HepG2 (cell line): ENCODE results near the gene PRKCZ. TPM values are rescaled to one million over a fixed set of nuclear protein-coding genes. Genes with fewer than 3 reads are reported as not detected.

Experiments used
- ATAC-seq: fragments of 200-7000 bp; cut with Tn5 transposase; 3 replicates; pipeline ENCODE4 v1.9.1; 2020; ENCODE audit warnings: mild to moderate bottlenecking, moderate library complexity
- BruUV-seq: library from RNA; stranded (reverse); fragments of 400-500 nt; replicated peaks from 2 replicates; lab custom pipeline; 2021; lab: Mats Ljungman, UMichigan
- CTCF ChIA-PET: fragments of 300-600 bp; formaldehyde crosslinking; extraction: SDS; loops from one replicate; lab custom pipeline; 2021; ENCODE audit warnings: low total read pairs, inconsistent platforms, low intra/inter-chr PET ratio; lab: Yijun Ruan, JAX
- POLR2A ChIA-PET: fragments of 350-600 bp; sonication (Branson Sonifier 250); formaldehyde crosslinking; loops from one replicate; lab custom pipeline; 2020; ENCODE audit warnings: antibody characterized with exemption, inconsistent platforms; lab: Yijun Ruan, JAX
- DNase-seq: peaks from one replicate; pipeline ENCODE4 v3.0.0-alpha.2; 2015; ENCODE audit warnings: low spot score
- FAIRE-seq: peaks from 3 replicates; lab custom pipeline; 2011; peaks lifted over from hg19 to GRCh38; lab: Jason Lieb, UNC
- H2AFZ ChIP-seq: one replicate; pipeline ENCODE4 v1.6.1; 2011; ENCODE audit warnings: low read length, inconsistent platforms
- H3K27ac ChIP-seq: fragments of 300-600 bp; 3 replicates; pipeline ENCODE4 v1.8.0; 2011; ENCODE audit warnings: mixed run types, mild to moderate bottlenecking, mixed read lengths, low read length, inconsistent platforms; ENCODE audit not compliant: insufficient read depth; ENCODE audit errors: extremely low read length
- H3K27me3 ChIP-seq, 2 experiments: fragments of 200-600 bp in 1 of 2; 2 replicates in 1 of 2; 3 replicates in 1 of 2; pipeline versions ENCODE4 v1.6.0 to v1.8.0; 2011; ENCODE audit warnings: low read length in 2 of 2, mild to moderate bottlenecking in 2 of 2, moderate library complexity in 2 of 2, inconsistent platforms in 1 of 2; ENCODE audit not compliant: insufficient read depth in 2 of 2, control insufficient read depth in 1 of 2
- H3K36me3 ChIP-seq, 2 experiments: fragments of 200-600 bp in 1 of 2; replicated peaks in 1 of 2; 2 replicates in 1 of 2; 3 replicates in 1 of 2; pipeline versions ENCODE4 v1.5.1 to v1.8.0; 2011; ENCODE audit warnings: low read length in 2 of 2, inconsistent platforms in 1 of 2; ENCODE audit not compliant: insufficient read depth in 2 of 2, control insufficient read depth in 1 of 2
- H3K4me1 ChIP-seq: 2 replicates; pipeline ENCODE4 v1.5.1; 2012; ENCODE audit warnings: low read length, inconsistent platforms; ENCODE audit not compliant: insufficient read depth
- H3K4me2 ChIP-seq: 2 replicates; pipeline ENCODE4 v1.6.0; 2011; ENCODE audit warnings: low read depth, low read length, inconsistent platforms
- H3K4me3 ChIP-seq, 3 experiments: fragments of 200-600 bp in 1 of 3; sonication (generic), shearing (Covaris generic) in 1 of 3; replicated peaks in 1 of 3; 2 replicates each; pipeline ENCODE4 v1.5.1; 2011 to 2016; ENCODE audit warnings: low read length in 3 of 3, inconsistent platforms in 2 of 3, low read depth in 2 of 3, mild to moderate bottlenecking in 2 of 3, control low read depth in 1 of 3, mixed read lengths in 1 of 3; ENCODE audit not compliant: insufficient read depth in 1 of 3
- H3K79me2 ChIP-seq: one replicate; pipeline ENCODE4 v1.6.1; 2011; ENCODE audit warnings: low read length, inconsistent platforms; ENCODE audit not compliant: insufficient read depth
- H3K9ac ChIP-seq: 2 replicates; pipeline ENCODE4 v1.6.0; 2011; ENCODE audit warnings: mild to moderate bottlenecking, low read depth, low read length, inconsistent platforms; ENCODE audit not compliant: insufficient read depth
- H3K9me3 ChIP-seq: 2 replicates; pipeline ENCODE4 v1.5.1; 2012; ENCODE audit warnings: mild to moderate bottlenecking, low read length
- H4K20me1 ChIP-seq: 2 replicates; pipeline ENCODE4 v1.6.0; 2011; ENCODE audit warnings: inconsistent platforms, mild to moderate bottlenecking, low read length, moderate library complexity; ENCODE audit not compliant: insufficient read depth
- ATAD3A ChIP-seq: sonication (generic); formaldehyde crosslinking; IDR thresholded peaks from 2 replicates; pipeline ENCODE4 v1.4.0; 2020; ENCODE audit warnings: missing genetic modification reagents
- CEBPG ChIP-seq: IDR thresholded peaks from 2 replicates; pipeline ENCODE4 v1.6.1; 2016
- ETV5 ChIP-seq: IDR thresholded peaks from 2 replicates; pipeline ENCODE4 v1.6.1; 2018; ENCODE audit warnings: missing biosample characterization, missing genetic modification reagents, inconsistent platforms, borderline replicate concordance
- FOXK2 ChIP-seq: fragments of 450-650 bp; IDR thresholded peaks from 2 replicates; pipeline ENCODE4 v1.6.1; 2016
- GLI4 ChIP-seq: sonication (generic); formaldehyde crosslinking; IDR thresholded peaks from 2 replicates; pipeline ENCODE4 v1.5.1; 2020; ENCODE audit warnings: missing genetic modification reagents, mild to moderate bottlenecking, moderate library complexity, borderline replicate concordance
- KDM2A ChIP-seq: sonication (generic); formaldehyde crosslinking; IDR thresholded peaks from 2 replicates; pipeline ENCODE4 v1.4.0; 2020; ENCODE audit warnings: low read depth, missing genetic modification reagents, borderline replicate concordance
- KLF9 ChIP-seq: IDR thresholded peaks from 2 replicates; pipeline ENCODE4 v1.6.1; 2016; ENCODE audit warnings: low read depth
- MED13 ChIP-seq: sonication (generic); formaldehyde crosslinking; IDR thresholded peaks from 2 replicates; pipeline ENCODE4 v1.5.0; 2020; ENCODE audit warnings: missing genetic modification reagents
- NFKB2 ChIP-seq: sonication (generic); formaldehyde crosslinking; IDR thresholded peaks from 2 replicates; pipeline ENCODE4 v1.4.0; 2020; ENCODE audit warnings: missing genetic modification reagents, borderline replicate concordance
- NONO ChIP-seq, 2 experiments: fragments of 450-650 bp in 1 of 2; sonication (generic) in 1 of 2; formaldehyde crosslinking in 1 of 2; IDR thresholded peaks in 1 of 2; conservative IDR thresholded peaks in 1 of 2; 2 replicates each; pipeline versions ENCODE4 v1.6.1 to v1.8.0; 2017 to 2022; ENCODE audit warnings: mild to moderate bottlenecking in 1 of 2, missing genetic modification reagents in 1 of 2, moderate library complexity in 1 of 2
- REL ChIP-seq: sonication (generic); formaldehyde crosslinking; conservative IDR thresholded peaks from 2 replicates; pipeline ENCODE4 v1.8.0; 2022; ENCODE audit warnings: mild to moderate bottlenecking, missing genetic modification reagents, moderate library complexity
- RNF2 ChIP-seq: fragments of 450-650 bp; conservative IDR thresholded peaks from 2 replicates; pipeline ENCODE4 v1.6.1; 2016; ENCODE audit warnings: low read depth
- SETDB1 ChIP-seq: sonication (generic); formaldehyde crosslinking; IDR thresholded peaks from 2 replicates; pipeline ENCODE4 v1.5.1; 2020; ENCODE audit warnings: missing genetic modification reagents, mild to moderate bottlenecking, borderline replicate concordance
- THAP11 ChIP-seq: IDR thresholded peaks from 2 replicates; pipeline ENCODE4 v1.6.1; 2016; ENCODE audit warnings: missing biosample characterization, missing genetic modification reagents
- TMF1 ChIP-seq: sonication (generic); formaldehyde crosslinking; IDR thresholded peaks from 2 replicates; pipeline ENCODE4 v1.8.1; 2022; ENCODE audit warnings: low read depth, missing genetic modification reagents
- ZMYM4 ChIP-seq: sonication (generic); formaldehyde crosslinking; IDR thresholded peaks from 2 replicates; pipeline ENCODE4 v1.8.1; 2023; ENCODE audit warnings: mild to moderate bottlenecking, missing genetic modification reagents
- ZNF224 ChIP-seq: sonication (generic); formaldehyde crosslinking; IDR thresholded peaks from 2 replicates; pipeline ENCODE4 v1.5.0; 2020; ENCODE audit warnings: mild to moderate bottlenecking, missing genetic modification reagents
- ZNF274 ChIP-seq: sonication (generic); formaldehyde crosslinking; IDR thresholded peaks from 2 replicates; pipeline ENCODE4 v1.5.1; 2020; ENCODE audit warnings: mild to moderate bottlenecking, missing genetic modification reagents
- ZNF557 ChIP-seq: sonication (generic); formaldehyde crosslinking; IDR thresholded peaks from 2 replicates; pipeline ENCODE4 v1.4.0; 2020; ENCODE audit warnings: missing genetic modification reagents
- WGBS: methylation state at CpG from one replicate; pipeline ENCODE4 v1.1.6; 2017; ENCODE audit warnings: low lambda C conversion rate; 5-methylcytosine and 5-hydroxymethylcytosine counted together
- in situ Hi-C: cut with HindIII; loops from 2 replicates; pipeline ENCODE4 v1.10.0; 2017; ENCODE audit warnings: low pct_unique_long_range_greater_than_20kb; ENCODE audit not compliant: extremely low pct_ligation_motif_present
- intact Hi-C: fragments of 100-400 bp; cut with micrococcal nuclease; formaldehyde crosslinking; loops from one replicate; pipeline ENCODE4 v1.10.0; 2022; ENCODE audit not compliant: unreplicated experiment
- polyA plus RNA-seq, 8 experiments: library from polyadenylated mRNA; depleted of rRNA in 3 of 8; stranded (reverse) in 7 of 8; unstranded in 1 of 8; fragments of >200 nt; fragmentation: Illumina TruSeq in 4 of 8; extraction: Trizol in 4 of 8; gene quantifications; 2 replicates each; pipeline versions ENCODE4 v1.2.1 to v1.2.3, GENCODE V29; 2011 to 2016; ENCODE audit warnings: low read depth in 4 of 8, missing spikeins in 1 of 8, mixed read lengths in 1 of 8; ENCODE audit not compliant: insufficient read depth in 1 of 8
- total RNA-seq, 5 experiments: library from RNA; depleted of rRNA; stranded (reverse); fragments of >200 nt; fragmentation: Illumina TruSeq; extraction: Trizol; gene quantifications; 2 replicates each; pipeline ENCODE4 v1.2.3, GENCODE V29; 2016; ENCODE audit warnings: low read depth in 1 of 5
- TF ChIP-seq, protein P1 (sequence below): sonication (generic); formaldehyde crosslinking; IDR thresholded peaks from 2 replicates; pipeline ENCODE4 v1.8.1; 2023; ENCODE audit warnings: mild to moderate bottlenecking, moderate library complexity, missing genetic modification reagents
- TF ChIP-seq, protein P2 (sequence below): sonication (generic); formaldehyde crosslinking; conservative IDR thresholded peaks from 2 replicates; pipeline ENCODE4 v1.8.0; 2022; ENCODE audit warnings: mild to moderate bottlenecking, moderate library complexity, missing genetic modification reagents

Gene PRKCZ
- total and polyA plus RNA-seq, 2 of the 13 experiments (the other 11 are each of a cell fraction or from before 2014, with no cell fraction given), result 34.7 to 85.2 TPM

DNA sequence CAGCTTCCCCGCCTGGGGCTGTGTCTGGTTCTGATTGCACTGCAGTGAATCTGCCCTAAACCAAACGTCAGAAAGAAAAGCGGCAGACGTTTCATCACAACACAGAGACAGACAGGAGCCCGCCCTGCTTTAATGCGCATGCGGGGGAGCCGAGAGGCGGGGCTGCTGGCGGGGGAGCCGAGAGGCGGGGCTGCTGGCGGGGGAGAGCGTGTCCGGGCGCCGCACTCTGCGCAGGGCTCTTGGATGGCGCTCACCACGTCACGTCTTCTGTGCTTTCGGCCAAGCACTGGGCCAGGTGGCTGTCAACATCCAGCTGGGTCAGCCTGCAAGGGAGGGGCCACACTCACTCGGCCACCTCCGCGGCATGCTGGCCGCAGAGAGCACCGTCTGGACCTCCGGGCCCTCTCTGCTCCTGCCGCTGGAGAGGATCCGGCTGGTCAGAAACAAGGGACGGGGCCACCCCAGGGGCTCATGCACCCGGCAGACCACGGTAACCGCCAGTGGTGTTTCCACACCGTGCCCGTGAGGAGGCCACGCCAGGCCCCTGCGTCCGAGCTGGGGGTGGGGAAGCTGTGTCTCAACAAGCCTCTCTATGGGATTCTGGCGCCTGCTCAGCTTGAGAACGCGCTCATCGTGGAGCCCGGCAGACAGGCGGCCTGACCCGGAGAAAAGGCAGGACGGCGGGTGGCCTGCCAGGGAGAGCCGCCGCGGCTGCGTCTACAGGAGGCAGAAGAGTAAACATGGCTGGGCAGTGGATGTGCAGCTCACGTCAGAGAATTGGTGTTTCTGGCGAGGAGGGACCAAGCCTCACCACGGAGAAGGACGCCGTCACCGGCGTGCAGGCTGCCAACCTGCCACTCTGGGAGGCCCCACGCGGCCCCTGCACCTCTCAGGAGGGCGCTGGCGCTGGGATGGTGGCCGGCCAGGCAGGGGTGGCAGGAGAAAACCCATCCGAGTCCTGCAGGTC is 139.5 kb downstream of the PRKCZ start:
- Histone ChIP-seq H2AFZ (no peak overlapping the region), H3K4me1 (peaks cover 41% of the 10 kb centered on the region), H3K4me2 (peak overlapping the region; percentile 91), H3K4me3 (peak overlapping the region; percentile 56 to 78 (median 70); a peak in 5 of 6 replicates), H4K20me1 (no peaks in the 10 kb centered on the region), H3K36me3 (peaks cover 2 to 9% of the 10 kb centered on the region in 2 experiments; a peak in 4 of 5 replicates), H3K27me3 (no peaks in the 10 kb centered on the region), H3K9ac (peak overlapping the region; percentile 72), H3K79me2 (peaks cover 28% of the 10 kb centered on the region), H3K9me3 (no peaks in the 10 kb centered on the region), H3K27ac (peak overlapping the region; percentile 75)
- intact Hi-C loops (no loop called here), in situ Hi-C loops (loop anchor here (5.0 to 25.0 kb wide), 3 partner anchors 123 to 323 kb away; no protein-coding TSS in a partner anchor)
- FAIRE-seq (peak; percentile 91), ATAC-seq (peak; percentile 89), DNase-seq (peak; percentile 93)
- under 1% methylated on average over 27 of the region's 65 CpGs for WGBS
- BruUV-seq, result no TSS peak
- CTCF ChIA-PET, result no interaction called here
- POLR2A ChIA-PET, result interaction anchor here (0.9 to 2.0 kb wide), 8 partner anchors 10 to 202 kb away, joined by 4 to 11 read pairs (median 6); partner anchors contain the start of genes MORN1 and RER1
- TF ChIP-seq NONO (IDR thresholded peaks at IDR 0.05) (no peak), NONO (CRISPR knock-in tag; conservative IDR thresholded peaks at IDR 0.05) (peak; percentile 74), SETDB1 (CRISPR knock-in tag) (no peak), KLF9 (CRISPR knock-in tag) (no peak), ZNF557 (CRISPR knock-in tag) (0 out of 2 replicates have a peak, but pooled peaks have one; percentile 36), KDM2A (CRISPR knock-in tag) (peak; percentile 83), ATAD3A (CRISPR knock-in tag) (0 out of 2 replicates have a peak, but pooled peaks have one; percentile 39), REL (CRISPR knock-in tag) (0 out of 2 replicates have a peak, but pooled peaks have one; percentile 9), ETV5 (CRISPR knock-in tag) (0 out of 2 replicates have a peak, but pooled peaks have one; percentile 14), GLI4 (CRISPR knock-in tag) (0 out of 2 replicates have a peak, but pooled peaks have one; percentile 16), FOXK2 (no peak), TMF1 (CRISPR knock-in tag) (peak; percentile 37; the same call in 1 of the 2 replicates), ZNF274 (CRISPR knock-in tag) (peak; percentile 40; the same call in 1 of the 2 replicates), RNF2 (peak; percentile 55), MED13 (no peak), ZNF224 (CRISPR knock-in tag) (0 out of 2 replicates have a peak, but pooled peaks have one; percentile 63), THAP11 (CRISPR knock-in tag) (peak; percentile 53), CEBPG (CRISPR knock-in tag) (peak; percentile 49), NFKB2 (peak; percentile 64; the same call in 1 of the 2 replicates), ZMYM4 (CRISPR knock-in tag) (peak; percentile 35; the same call in 1 of the 2 replicates)
- TF ChIP-seq, protein P1, sequence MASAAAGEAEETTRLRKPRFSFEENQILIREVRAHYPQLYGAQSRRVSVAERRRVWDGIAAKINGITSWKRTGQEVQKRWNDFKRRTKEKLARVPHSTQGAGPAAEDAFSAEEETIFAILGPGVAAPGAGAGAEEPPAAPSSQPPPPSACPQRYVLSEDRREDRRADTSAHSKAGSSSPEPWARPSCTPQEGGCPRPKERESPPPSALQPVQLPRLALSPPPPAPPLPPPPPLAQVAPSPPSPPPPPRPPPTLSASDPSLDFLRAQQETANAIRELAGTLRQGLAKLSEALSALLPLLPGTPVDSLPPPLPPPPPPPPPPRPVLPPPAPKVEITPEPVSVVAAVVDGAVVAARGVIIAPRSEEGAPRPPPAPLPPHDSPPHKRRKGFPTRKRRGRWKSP (CRISPR knock-in tag), result peak; percentile 88
- TF ChIP-seq, protein P2, sequence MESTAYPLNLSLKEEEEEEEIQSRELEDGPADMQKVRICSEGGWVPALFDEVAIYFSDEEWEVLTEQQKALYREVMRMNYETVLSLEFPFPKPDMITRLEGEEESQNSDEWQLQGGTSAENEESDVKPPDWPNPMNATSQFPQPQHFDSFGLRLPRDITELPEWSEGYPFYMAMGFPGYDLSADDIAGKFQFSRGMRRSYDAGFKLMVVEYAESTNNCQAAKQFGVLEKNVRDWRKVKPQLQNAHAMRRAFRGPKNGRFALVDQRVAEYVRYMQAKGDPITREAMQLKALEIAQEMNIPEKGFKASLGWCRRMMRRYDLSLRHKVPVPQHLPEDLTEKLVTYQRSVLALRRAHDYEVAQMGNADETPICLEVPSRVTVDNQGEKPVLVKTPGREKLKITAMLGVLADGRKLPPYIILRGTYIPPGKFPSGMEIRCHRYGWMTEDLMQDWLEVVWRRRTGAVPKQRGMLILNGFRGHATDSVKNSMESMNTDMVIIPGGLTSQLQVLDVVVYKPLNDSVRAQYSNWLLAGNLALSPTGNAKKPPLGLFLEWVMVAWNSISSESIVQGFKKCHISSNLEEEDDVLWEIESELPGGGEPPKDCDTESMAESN, result peak; percentile 77
